Stimulated activated naive CD8-positive, alpha-beta T cell treated with anti-CD3 and anti-CD28 coated beads, Interleukin-15, amount 100 ng/mL, for 72 hours (primary cell): ENCODE data around the gene NPIPB9.
"Not testable (repeated sequence)": the region's sequence is repeated elsewhere in the genome, so short reads cannot be mapped to it uniquely, and the experiment has no call there.

Source experiments
- ATAC-seq: fragments of 150-1000 bp; cut with Tn5 transposase; 2 replicates; pipeline ENCODE4 v1.10.0; 2021; ENCODE audit warnings: mild to moderate bottlenecking, moderate library complexity
- DNase-seq, 2 donors: peaks; one replicate each; pipeline ENCODE4 v3.0.0; 2021 to 2022
- H3K27ac Mint-ChIP-seq, 2 donors: one replicate each; pipeline ENCODE4 v1.8.0; 2022; ENCODE audit warnings: mild to moderate bottlenecking in 2 of 2, mixed read lengths in 2 of 2, moderate library complexity in 2 of 2
- H3K27me3 Mint-ChIP-seq: one replicate; pipeline ENCODE4 v1.8.0; 2022; ENCODE audit warnings: mixed read lengths
- H3K4me1 Mint-ChIP-seq: one replicate; pipeline ENCODE4 v1.8.0; 2022; ENCODE audit warnings: mild to moderate bottlenecking, mixed read lengths
- H3K4me3 Mint-ChIP-seq, 2 donors: one replicate each; pipeline ENCODE4 v1.8.0; 2022; ENCODE audit warnings: mild to moderate bottlenecking in 2 of 2, mixed read lengths in 2 of 2, moderate library complexity in 1 of 2
- H3K9me3 Mint-ChIP-seq, 2 donors: one replicate each; pipeline ENCODE4 v1.8.0; 2022; ENCODE audit warnings: mixed read lengths in 2 of 2

Gene NPIPB9

DNA sequence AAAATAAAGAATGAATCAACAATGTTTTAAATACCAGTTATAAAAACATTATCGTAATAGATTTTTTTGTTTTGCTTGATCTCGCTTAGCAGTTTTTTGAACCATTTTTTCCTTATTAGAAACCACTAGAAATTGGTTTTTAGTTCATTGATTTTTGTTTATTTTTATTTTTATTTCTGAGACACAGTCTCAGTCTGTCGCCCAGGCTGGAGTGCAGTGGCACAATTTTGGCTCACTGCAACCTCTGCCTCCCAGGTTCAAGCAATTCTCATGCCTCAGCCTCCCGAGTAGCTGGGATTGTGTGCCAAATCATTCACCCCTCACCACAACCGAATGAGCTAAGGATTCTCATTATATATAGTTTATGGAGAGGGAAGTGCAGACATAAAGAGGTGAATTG, at the start of gene NPIPB9:
Gene NPIPB9 (plus strand): TSS at position 301 of the 400 bp plus-strand sequence.
- not testable (repeated sequence) for H3K27me3 Mint-ChIP-seq, H3K9me3 Mint-ChIP-seq, H3K27ac Mint-ChIP-seq, ATAC-seq, H3K4me1 Mint-ChIP-seq, H3K4me3 Mint-ChIP-seq, DNase-seq

DNA sequence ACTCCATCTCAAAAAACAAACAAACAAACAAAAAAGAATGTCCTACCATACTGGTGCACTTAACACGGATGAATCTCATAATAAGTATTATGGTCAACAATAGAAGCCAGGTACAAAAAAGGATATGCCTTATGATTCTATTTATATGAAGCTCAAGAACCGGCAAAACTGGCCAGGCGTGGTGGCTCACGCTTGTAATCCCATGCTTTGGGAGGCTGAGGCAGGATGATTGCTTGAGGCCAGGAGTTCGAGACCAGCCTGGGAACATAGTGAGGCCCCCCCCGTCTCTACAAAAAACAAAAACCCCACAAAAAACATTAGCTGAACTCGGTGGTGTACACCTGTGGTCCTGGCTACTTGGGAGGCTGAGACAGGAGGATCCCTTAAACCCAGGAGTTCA, 47.3 kb upstream of the NPIPB9 start:
- not testable (repeated sequence) for ATAC-seq, H3K4me1 Mint-ChIP-seq, H3K27me3 Mint-ChIP-seq, DNase-seq, H3K9me3 Mint-ChIP-seq, H3K27ac Mint-ChIP-seq, H3K4me3 Mint-ChIP-seq

DNA sequence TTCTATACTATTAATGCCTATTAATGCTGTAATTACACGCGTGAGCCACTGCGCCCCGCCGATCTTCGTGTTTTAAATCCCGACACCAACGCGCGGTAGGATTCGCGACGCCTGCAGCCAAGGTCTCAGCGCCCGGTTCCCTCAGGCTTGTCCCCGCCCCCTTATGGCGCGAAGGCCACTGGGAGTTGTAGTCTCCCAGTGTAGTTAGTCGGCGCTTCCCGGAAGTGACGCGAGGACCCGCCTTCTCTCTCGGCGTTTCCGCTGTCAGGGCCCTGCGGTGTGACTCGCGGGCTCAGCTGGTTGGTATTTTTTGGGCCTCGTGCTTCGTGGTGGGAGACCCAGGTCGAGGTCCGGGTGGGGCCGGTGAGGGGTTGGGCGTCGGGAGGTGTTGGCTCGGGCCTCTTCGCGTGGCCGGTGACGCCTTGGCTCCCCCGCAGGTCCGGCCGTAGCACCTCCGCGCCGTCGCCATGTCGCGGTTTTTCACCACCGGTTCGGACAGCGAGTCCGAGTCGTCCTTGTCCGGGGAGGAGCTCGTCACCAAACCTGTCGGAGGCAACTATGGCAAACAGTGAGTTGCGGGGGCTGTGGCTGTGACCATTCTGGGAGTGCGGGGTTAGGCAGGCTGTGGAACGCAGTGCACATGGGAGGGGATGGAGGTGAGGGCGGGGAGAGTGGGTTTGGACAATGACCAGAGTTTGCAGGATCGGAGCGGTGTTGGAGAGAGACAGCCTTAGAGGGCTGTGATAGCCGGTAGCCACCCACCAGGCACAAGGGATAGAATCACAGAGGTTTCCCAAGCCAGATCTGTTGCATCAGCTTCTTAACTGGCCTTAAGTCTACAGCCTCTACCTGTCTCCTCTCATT, 40.1 kb upstream of the NPIPB9 start, which contains the start of gene EIF3C:
Gene EIF3C (plus strand): TSS at position 245 of the 864 bp plus-strand sequence. CDS start 223 bp downstream, at position 468.
- peak within 1 kb of the TSS in 1 of 2 donors; percentile 34 for H3K27ac Mint-ChIP-seq
- H3K4me1 Mint-ChIP-seq, DNase-seq, H3K9me3 Mint-ChIP-seq, H3K27me3 Mint-ChIP-seq: not testable (repeated sequence)
- H3K4me3 Mint-ChIP-seq = peak within 1 kb of the TSS in 1 of 2 donors; percentile 56
- ATAC-seq = peak; percentile 100

DNA sequence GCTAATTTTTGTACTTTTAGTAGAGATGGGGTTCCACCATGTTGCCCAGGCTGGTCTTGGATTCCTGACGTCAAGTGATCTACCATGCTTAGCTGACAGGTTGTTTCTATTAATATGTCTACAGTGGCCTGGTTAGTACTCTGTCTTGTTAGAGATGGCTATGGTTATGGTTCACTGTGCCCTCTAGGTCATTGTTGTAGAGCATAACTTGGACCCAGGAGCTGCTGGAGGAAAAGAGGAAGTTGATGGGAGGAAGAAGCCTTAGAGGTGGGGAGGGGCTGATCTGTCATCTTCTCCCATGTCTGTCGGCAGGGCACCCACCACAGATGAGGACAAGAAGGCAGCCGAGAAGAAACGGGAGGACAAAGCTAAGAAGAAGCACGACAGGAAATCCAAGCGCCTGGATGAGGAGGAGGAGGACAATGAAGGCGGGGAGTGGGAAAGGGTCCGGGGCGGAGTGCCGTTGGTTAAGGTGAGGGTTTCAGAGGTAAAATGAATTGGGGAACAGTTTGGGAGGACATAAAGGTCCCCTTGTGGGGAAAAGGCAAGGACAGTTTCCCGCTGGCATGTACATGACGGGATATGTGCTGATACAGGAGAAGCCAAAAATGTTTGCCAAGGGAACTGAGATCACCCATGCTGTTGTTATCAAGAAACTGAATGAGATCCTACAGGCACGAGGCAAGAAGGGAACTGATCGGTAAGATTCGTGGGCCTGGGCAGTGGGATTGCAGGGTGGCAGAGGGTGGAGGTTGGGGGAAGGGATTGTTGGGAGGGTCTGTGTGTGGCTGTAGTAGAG, 28.5 kb upstream of the NPIPB9 start:
- not testable (repeated sequence) for H3K4me3 Mint-ChIP-seq, ATAC-seq, H3K27me3 Mint-ChIP-seq, H3K27ac Mint-ChIP-seq, H3K4me1 Mint-ChIP-seq, DNase-seq, H3K9me3 Mint-ChIP-seq

DNA sequence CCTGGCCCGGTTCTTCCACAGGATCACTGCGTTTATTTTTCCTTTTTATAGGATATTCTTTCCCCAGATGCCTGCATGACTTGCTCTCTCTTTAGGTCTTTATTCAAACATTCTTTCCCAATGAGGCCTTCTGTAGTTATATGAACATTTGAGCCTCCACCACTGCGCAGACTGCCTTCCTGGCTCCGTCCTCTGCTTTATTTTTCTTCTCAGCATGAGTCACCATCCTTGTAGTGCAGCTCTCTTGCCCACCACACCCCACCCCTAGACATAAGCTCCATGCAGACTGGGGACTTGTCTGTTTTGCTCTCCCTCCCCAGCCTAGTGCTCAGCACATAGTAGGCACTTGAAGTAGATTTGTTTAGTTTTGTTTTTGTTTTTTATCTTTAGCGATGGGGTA, 20.3 kb upstream of the NPIPB9 start:
- H3K27ac Mint-ChIP-seq, H3K4me1 Mint-ChIP-seq, H3K27me3 Mint-ChIP-seq, H3K9me3 Mint-ChIP-seq, H3K4me3 Mint-ChIP-seq, ATAC-seq, DNase-seq: not testable (repeated sequence)

DNA sequence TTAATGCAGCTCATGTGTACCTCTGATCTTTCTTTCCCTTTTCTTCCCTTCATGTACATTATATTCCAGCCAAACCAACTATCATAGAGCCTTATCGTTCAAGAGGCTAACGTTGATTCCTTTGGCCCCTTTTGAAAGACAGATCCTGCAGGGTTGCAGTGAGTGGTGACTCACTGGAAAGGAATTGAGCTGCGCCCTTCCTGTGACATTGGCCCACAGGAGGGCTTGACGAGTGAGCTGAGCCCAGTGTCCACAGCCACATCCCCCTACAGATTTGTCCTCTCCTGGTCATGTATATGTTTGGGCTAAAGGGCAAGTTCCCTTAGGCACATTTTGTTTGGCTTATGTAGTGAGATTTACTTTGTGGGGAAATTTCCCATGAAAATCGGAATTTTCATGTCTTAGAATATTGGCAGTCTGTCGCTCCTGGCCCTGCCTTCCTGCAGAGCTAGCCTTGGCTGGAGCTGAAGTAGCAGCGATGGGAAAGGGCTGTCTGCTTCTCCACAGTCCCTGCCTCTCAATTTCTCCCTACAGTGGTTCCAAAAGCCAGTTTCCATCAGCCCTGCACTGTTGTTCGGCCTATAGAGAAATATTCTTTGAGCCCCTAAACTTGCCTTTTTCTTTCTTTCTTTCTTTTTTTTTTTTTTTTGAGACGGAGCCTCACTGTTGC, 19.0 kb upstream of the NPIPB9 start:
- H3K27me3 Mint-ChIP-seq, H3K4me1 Mint-ChIP-seq, DNase-seq, ATAC-seq, H3K9me3 Mint-ChIP-seq, H3K4me3 Mint-ChIP-seq, H3K27ac Mint-ChIP-seq: not testable (repeated sequence)

DNA sequence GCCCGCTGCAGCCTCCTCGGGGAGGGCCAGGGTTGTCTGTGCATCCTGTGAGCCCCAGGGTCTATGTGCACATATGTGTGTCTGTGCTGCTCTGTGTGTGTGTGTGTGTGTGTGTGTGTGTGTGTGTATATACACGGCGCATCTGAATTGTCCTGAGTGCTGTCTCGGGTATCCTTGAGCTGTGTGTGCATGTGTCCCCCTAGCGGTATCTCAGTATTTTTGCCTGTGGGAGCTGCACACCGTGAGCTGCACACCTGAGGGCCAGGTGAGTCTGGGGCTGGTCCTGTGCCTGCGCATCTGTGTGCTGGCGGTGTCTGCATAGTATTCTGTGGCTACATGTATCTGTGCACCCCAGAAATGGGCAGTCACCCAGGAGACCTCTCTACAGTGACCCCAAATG, 11.8 kb upstream of the NPIPB9 start:
- not testable (repeated sequence) for H3K4me3 Mint-ChIP-seq, H3K27me3 Mint-ChIP-seq, H3K27ac Mint-ChIP-seq, H3K4me1 Mint-ChIP-seq, H3K9me3 Mint-ChIP-seq, DNase-seq
- peak; percentile 55 for ATAC-seq

DNA sequence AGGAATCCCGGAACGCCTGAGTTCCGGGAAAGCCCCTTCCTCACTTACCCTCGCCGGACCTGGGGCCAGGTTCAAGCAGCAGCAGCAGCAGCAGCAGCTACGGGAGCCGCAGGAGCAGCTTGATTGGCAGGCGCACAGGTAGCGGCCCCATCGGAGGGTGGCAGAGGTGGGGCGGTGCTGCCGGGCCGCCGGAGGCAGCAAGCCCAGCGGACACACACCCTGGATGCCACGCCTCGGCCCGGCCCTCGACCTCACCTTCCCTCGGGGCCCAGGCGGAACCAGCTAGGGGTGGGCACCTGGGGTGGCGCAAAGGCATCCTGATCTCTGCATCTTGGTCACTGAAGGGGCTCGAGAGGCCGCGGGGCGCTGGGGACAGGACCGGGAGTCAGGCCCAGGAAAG, 11.0 kb upstream of the NPIPB9 start:
- H3K4me3 Mint-ChIP-seq, H3K4me1 Mint-ChIP-seq, H3K9me3 Mint-ChIP-seq, H3K27ac Mint-ChIP-seq, DNase-seq, H3K27me3 Mint-ChIP-seq: not testable (repeated sequence)
- peak; percentile 23 for ATAC-seq

DNA sequence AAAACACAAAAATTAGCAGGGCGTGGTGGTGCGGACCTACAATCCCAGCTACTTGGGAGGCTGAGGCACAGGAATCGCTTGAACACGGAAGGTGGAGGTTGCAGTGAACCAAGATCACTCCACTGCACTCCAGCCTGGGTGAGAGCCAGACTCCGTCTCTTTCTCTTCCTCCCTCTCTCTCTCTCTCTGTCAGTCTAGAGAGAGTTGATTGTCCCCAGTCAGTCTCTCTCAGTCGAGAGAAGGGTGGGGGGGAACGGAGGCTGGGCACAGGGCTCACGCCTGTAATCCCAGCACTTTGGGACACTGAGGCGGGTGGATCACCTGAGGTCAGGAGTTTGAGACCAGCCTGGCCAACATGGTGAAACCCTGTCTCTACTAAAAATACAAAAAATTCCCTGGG, 10.3 kb upstream of the NPIPB9 start:
- H3K27me3 Mint-ChIP-seq, H3K4me1 Mint-ChIP-seq, DNase-seq, H3K27ac Mint-ChIP-seq, ATAC-seq, H3K4me3 Mint-ChIP-seq, H3K9me3 Mint-ChIP-seq: not testable (repeated sequence)

DNA sequence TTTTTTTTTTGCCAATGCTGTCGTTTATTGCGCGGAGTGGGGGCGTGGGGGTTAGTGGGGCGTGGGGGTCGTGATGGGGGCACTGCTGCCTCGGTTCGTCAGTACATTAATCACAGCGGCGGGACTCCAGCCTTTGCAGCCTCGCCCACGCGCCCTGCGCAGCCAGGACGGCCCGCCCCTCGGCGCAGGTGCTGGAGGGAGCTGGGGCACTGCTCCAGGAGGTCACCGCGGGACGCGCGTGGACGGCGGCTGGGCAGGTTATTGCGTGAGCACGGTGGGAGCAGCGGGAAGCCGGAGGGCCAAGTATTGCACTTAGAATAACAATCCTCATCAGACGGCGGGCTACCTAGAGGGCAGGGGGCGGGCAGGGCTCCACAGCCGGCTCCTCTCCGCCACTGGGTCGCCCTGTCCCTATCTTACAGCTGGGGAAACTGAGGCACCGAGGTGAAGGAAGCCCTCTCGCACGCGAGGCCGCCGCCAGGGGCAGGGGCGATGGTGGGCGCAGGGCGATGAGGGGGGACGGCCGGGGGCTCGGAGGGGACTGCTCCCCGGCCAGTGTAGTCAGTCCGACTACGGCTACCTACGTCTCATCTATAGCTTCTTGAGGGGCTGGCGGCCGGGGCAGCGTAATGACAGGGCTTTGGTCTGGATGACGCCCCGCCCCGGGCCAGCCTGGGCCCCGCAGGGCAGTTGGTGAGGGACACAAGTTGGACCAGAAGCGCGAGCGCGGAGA, 4.8 kb upstream of the NPIPB9 start:
- not testable (repeated sequence) for H3K4me1 Mint-ChIP-seq, H3K9me3 Mint-ChIP-seq, ATAC-seq, DNase-seq, H3K27ac Mint-ChIP-seq, H3K4me3 Mint-ChIP-seq, H3K27me3 Mint-ChIP-seq

DNA sequence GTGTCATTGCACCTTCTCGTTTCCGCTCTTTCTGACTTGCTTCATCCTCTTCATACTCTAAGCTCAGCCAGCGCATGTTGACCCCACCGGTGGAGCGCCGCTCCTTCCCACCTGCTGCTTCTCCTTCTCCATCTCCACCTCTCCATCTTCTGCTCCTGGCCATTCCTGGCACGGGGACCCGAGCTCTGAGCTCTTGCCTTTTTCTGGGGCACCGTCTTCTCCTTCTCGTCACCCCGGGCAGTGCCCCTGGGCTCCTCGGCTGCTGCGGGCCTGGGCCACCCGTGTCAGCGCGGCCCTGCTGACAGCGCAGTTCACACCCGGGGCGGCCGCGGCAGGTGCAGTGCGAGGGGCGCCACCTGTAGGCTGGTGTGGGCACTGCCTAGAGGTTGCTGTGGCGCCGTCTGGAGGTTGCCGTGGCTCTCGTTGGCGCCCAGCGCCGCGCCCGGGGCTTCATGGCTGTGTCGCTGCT, 1.6 kb upstream of the NPIPB9 start:
- H3K27ac Mint-ChIP-seq, H3K27me3 Mint-ChIP-seq, H3K9me3 Mint-ChIP-seq, H3K4me1 Mint-ChIP-seq: not testable (repeated sequence)
- DNase-seq = peak; percentile 43 to 59
- H3K4me3 Mint-ChIP-seq = peak overlapping the region; percentile 64 to 69
- ATAC-seq = peak; percentile 99

DNA sequence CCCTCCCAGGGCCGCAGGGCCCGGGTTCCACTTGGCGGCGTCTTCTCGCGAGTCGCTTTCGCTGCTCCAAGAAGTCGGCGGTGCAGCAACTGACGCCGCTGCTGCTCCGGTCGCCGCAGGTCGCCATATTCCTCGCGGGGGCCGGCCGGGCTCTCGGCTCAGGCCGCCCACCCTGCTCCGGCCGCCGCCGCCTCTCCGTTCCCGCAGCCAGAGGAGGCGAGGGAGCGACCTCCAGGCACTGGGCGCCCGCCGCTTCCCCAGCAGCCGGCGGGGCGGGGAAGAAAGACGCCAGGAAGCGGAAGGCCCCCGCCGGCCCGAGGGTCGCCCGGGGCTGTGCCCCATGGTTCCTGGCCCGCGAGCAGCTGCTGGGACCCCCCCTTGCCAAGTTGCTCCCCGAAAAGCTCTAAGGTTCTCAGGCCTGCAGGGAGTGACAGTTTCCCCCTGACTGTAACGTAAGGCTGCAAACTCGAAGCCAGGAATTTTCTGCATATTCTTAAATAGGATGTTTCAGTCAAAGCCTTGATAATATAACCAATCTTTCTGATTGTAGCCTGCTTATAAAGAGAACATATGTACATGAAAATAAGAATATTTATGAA, 1.0 kb upstream of the NPIPB9 start:
- not testable (repeated sequence) for H3K4me1 Mint-ChIP-seq, H3K27me3 Mint-ChIP-seq, H3K4me3 Mint-ChIP-seq, H3K27ac Mint-ChIP-seq, DNase-seq, H3K9me3 Mint-ChIP-seq
- ATAC-seq = peak; percentile 35

DNA sequence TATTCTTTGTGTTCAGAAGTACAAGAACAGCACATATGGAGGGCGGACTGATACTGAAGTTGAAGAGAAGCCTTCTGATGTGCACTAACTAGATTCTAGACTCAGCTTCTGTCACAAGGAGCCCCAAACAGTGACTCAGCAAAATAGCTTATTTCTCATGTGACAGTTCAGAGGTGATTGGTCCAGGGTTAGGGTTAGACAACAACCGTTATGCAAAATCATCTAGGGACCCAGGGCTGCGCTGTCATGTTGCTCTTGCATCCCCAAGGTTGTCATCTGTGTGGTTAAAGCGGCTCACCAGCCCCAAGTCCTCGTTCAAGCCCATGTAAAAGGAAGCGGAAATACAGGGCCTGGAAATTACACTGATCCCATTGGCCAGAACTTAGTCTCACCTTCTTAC, 30.1 kb downstream of the NPIPB9 start:
- not testable (repeated sequence) for H3K27me3 Mint-ChIP-seq

DNA sequence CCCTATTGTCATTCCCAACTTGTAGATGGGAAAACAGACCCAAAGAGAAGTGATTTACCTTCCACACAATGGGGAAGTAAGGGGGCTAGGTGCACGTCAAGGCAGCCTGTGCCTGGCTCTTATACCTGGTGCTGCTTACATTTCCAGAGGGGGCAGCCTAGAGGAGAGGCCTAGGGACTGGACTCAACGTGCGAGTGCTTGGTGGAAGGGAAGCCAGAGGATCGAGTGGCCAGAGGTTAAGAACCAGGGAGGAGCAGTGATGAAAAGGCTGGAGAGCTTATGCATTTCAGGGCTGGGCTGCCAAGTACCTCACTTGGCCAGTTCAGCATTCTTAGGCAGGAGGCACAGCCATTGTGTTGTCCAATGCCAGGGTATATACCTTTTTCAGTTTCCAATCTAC, 30.8 kb downstream of the NPIPB9 start:
- not testable (repeated sequence) for H3K4me1 Mint-ChIP-seq, ATAC-seq, DNase-seq, H3K9me3 Mint-ChIP-seq, H3K4me3 Mint-ChIP-seq, H3K27ac Mint-ChIP-seq, H3K27me3 Mint-ChIP-seq

More for the DNA sequence above, 30.1 kb downstream of the NPIPB9 start:
- not testable (repeated sequence) for H3K27ac Mint-ChIP-seq, H3K4me3 Mint-ChIP-seq, H3K4me1 Mint-ChIP-seq, DNase-seq, ATAC-seq, H3K9me3 Mint-ChIP-seq
